Esophagus muscularis mucosa (tissue), 4 donors: ENCODE data around the gene PGM3.

Source experiments
- CTCF ChIP-seq, 3 experiments: fragments of 200-600 bp in 2 of 3; fragments of 450-650 bp in 1 of 3; sonication (generic) in 2 of 3; IDR thresholded peaks; one replicate each; pipeline ENCODE4 v1.5.1; 2017 to 2019; ENCODE audit warnings: antibody characterized with exemption in 3 of 3, mild to moderate bottlenecking in 2 of 3, moderate library complexity in 1 of 3
- EP300 ChIP-seq: sonication (generic); formaldehyde crosslinking; IDR thresholded peaks from one replicate; pipeline ENCODE4 v1.6.1; 2017; ENCODE audit warnings: antibody characterized with exemption
- POLR2A ChIP-seq: fragments of 450-650 bp; IDR thresholded peaks from one replicate; pipeline ENCODE4 v1.6.1; 2017; ENCODE audit warnings: antibody characterized with exemption, moderate library complexity, mild to moderate bottlenecking, low read depth
- POLR2AphosphoS5 ChIP-seq, 2 donors: sonication (generic); formaldehyde crosslinking; IDR thresholded peaks; one replicate each; pipeline ENCODE4 v1.6.1; 2017; ENCODE audit warnings: antibody characterized with exemption in 2 of 2

- TF ChIP-seq POLR2AphosphoS5 (IDR thresholded peaks at IDR 0.05) (no peak), POLR2A (no peak), CTCF (IDR thresholded peaks at IDR 0.05) (no peak), EP300 (no peak)
These were observed 75.3 kb downstream of the PGM3 start for GRCh38 chr6:83117802-83118201.
